Stimulated activated CD8-positive, alpha-beta memory T cell treated with anti-CD3 and anti-CD28 coated beads, Interleukin-7, amount 100 ng/mL, for 4 hours (primary cell): ENCODE results near the gene S1PR3.
A peak's percentile ranks its signal among the peaks of the same experiment; 100 is the strongest.
"Not testable (repeated sequence)": the region's sequence is repeated elsewhere in the genome, so short reads cannot be mapped to it uniquely, and the experiment has no call there.

Source experiments
- DNase-seq, 2 donors: peaks; one replicate each; pipeline ENCODE4 v3.0.0-alpha.2; 2020; ENCODE audit warnings: low read depth in 2 of 2

The S1PR3 gene

DNA sequence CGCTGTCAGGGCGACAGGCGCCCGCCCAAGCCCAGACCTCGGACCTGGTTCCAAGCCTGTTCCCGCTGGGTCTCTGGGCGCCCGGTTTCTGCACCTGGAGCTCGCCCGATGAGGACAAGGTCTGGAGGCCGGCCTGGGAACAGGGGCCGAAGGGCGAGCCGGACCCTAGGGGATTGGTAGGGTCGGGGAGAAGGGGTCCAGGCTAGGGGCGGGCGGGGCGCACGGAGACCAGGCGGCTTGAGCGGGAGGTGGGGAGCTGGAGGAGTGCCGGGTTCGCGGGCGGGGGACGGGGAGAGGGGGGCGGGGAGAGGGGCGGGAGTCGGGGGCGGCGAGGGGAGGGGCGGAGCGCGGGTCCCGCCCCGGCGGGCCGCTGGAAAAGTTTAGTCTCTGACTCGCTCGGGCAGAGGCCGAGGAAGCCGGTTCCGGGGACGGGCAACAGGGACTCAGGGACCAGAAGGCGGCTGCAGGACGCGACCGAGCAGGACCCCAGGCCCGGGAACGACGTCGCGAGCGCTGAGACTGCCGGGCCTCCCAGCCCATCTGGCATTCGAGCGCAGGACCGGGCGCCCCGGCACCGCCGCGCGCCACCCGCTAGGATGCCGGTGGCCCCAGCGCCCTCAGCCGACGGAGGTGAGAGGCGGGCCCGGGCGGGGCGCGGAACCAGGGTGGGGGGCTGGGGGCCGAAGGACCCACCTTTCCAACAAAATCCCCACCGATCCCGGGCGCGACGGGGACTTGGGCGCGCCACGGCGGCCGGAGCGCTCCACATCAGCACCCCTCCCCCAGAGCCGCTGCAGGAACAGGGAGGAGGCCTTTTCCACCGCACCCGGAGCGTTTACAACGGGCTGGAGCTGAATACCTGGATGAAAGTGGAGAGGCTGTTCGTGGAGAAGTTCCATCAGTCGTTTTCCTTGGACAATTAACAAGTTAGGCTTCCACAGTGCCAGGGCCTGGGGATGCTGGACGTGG, at the start of gene S1PR3:
S1PR3 (plus strand) TSS at position 403 of the 969 bp plus-strand sequence. CDS start 9,733 bp downstream, outside the sequence.
- peak in 1 of 2 donors; percentile 28 for DNase-seq

DNA sequence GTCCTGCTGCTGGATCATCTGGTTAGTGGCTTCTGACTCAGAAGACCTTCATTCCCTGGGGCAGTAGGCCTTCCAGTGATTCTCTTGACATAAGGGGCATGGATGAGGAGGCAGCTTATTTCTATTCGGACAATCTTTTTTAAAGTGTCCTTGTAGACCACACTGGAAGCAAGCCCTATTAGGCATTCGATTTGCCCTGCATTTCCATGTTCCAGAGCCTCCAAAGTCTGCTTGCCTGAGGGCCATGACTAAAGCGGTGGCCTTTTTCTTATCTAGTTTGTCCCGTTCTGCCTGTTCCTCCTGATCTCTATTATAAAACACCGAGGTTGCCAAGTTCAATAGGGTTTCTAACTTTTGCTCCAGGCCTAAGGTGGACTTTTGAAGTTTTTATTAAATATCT, 49.7 kb upstream of the S1PR3 start:
- not testable (repeated sequence) for DNase-seq

DNA sequence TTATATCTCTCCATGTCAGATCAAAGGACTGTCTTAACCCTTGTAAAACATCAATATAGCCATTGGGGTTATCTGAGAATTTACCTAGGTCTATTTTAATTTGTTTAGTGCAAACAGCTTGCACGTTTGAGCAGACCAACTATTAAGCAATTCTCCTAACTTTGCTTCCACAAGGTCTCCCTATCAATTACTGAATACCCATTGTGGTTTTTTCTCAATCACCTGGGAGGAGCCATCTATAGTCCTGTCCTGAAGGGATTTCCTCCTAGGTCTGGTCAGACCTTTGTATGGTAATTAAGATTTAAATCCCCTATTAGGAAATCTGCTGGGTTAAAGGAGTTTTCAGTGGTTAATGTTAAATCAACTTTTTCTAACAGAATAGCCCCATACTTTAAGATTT, 48.9 kb upstream of the S1PR3 start:
- no peak for DNase-seq

DNA sequence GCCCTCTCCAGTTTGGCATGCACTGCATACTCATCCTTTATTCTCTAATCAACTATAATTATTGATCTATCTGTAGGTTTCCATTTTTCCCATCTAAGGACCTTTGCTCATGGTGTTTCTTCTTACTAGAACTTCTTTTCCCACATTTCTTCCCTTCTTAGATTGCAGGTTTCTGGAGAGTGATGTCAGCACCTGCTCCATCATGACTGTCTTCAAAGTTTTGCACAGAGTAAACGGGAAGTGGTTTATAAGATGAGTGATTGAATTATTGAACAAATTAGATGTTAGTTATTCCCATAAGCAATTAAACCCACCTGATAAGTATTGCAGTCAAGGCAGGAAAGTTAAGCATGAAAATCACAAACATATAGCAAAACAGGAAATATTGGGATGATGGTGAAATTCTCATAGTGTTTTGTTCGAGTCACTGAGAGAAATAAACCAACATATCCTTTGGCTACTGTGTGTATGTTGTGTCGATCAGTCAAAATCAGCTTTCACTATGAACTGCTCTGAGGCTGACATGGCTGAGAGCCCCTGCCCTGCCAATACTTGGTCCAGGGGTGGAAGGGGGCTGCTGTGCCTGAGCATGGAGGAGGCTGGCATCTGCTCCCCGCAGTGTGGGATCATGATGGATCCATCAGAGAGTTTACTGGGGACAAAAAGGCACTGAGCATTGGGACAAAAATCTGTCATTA, 45.5 kb upstream of the S1PR3 start:
- DNase-seq = no peak

DNA sequence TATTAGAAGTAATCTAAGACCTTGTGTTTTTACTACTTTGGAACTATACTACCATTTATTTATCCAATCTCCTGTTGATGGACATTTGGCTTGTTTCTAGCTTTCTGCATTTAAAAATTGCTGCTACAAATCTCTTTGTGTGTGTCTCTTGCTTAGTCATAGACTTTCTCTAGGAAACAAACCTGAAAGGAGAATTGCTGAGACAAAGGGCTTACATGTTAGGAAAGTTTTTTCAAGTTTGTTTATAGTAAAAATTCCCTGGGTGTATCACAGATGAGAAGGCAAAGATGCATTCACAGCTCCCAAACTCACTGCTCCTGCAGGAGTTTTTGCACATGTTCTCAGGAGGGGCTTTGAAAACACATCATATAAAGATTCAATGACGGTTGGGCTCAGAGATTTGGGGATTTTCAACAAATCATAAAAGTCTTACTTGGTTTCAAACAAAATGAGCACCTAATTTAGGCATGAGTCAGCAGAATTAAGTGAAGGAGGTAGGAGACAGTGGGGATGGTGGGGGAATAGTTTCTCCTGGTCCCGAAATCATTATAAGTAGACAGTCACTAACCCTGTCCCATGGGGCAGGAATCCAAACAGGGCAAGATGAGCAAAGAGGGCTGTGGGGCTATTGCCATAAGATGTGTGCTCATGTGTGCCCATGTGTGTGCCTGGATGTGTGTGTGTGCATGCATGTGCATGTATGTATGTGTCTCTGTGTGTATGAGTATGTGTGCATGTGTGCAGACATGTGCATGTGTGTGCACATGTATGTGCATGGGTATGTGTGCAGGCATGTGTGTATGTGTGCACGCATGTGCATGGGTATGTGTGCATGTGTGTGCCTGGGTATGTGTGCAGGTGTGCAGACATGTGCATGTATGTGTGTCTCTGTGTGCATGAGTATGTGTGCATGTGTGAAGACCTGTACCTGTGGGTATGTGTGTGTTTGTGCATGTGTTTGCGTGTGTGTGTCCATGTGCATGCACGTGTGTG, 43.4 kb upstream of the S1PR3 start:
- no peak for DNase-seq

DNA sequence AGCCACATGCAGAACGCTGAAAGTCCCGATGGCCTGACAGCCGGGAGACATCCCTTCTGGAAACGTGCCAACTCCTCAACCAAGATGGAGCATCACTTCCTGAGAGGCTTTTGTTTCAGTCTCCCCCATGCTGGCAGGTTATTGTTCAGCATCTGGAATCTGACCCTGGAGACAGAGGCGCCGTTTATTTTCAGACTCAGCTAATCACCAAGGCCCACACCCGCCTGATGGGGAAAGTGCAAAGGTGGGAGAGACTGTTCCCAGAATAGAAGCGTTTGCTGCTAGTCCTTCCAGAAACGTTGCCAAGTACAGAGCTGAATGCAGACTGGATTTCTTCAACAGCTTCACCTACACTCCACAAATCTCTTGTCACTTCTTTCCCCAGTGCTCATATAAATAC, 41.8 kb upstream of the S1PR3 start:
- DNase-seq = no peak

DNA sequence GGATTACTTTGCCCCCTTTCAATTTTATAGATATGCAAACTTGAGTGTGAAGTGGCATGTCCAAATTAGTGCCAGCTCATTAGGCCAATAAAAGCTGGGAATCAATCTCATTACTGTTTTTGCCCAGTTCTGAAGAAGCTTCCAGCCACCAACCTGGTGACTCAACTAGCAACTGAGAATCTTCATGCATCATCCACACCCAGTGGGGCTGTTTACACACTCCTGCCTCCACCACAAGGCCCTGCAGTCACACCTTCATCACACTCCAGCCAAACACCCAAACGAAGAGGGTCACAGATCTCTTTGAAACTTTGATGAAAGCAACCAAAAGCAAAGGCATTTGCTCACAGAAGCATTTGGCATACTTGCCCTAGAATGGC, 41.3 kb upstream of the S1PR3 start:
- DNase-seq = no peak

DNA sequence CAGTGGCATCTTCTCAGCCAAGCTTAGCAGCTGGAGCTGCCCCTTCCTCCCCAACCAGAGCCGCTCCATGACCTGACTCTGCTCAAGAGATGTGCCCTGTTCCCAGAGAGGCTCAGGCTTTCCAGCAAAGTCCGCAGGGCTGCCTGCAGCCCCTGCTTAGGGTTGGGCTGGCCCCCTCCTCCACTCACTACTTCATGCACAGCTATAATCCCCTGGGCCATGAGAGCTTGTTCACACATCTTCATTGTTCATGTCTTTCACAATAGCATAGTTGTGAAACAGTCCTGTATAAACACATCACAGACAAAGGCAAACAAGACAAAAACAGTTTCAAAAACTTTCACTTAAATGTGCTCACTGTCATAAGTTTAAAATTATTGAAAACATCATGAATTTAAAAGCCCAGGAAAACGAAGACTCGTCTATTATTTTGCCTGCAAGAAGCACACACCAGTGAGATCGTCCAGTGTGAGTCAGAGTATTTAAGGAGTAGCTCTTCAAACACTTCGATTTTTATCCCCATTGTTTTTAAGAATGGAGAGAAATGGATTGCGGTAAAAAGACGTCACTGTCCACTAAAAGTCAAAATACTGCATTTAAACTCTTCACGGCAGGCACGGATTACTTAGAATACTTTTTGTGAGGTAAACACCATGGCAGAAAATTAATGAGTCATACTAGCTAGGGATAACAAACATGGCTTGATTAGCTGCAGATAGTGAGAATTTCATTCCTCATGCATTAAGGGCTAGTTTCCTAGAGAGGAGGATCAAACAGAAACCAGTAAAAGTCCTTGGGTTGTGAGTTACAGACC, 40.7 kb upstream of the S1PR3 start:
- no peak for DNase-seq

DNA sequence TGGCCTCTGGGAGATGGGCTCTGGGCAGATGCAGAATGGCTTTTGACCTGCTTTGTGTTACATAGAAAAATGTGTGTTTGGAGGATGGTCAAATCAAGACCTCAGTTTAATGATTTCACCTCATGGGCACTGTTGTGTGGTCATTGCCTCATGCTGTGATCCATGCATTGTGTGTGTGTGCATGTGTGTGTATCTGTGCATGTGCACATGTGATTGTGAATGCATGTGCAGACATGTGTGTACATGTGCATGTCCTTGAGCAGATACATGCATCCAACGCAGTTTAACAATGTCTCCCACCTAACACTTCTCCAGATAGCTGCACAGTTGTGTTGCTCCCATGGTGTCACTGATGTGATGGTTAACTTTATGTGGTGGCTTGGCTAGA, 40.1 kb upstream of the S1PR3 start:
- no peak for DNase-seq

DNA sequence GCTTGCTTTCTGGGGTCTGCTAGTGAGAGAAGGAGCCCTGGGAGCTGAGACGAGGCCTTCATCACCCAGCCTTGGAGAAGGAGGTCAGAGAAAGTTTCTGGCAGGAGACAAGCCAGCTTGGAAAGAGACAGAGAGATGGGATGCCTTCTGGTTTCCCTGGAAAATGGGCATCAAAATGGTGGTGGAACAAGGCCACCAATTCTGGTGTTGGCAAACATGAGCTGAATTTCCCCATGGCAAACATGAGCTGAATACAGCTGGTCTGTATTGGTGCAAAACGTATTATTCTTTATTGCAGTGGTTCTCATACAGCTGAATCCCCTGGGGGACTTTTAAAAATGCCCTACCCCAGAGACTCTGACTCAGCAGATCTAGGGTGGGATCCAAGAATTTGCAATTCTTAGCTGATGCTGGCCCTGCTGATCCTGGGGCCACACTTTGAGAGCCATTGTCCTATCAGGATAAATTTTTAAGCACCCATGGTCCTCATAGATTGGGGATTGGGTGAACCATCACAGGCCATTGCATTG, 39.1 kb upstream of the S1PR3 start:
- DNase-seq = no peak

DNA sequence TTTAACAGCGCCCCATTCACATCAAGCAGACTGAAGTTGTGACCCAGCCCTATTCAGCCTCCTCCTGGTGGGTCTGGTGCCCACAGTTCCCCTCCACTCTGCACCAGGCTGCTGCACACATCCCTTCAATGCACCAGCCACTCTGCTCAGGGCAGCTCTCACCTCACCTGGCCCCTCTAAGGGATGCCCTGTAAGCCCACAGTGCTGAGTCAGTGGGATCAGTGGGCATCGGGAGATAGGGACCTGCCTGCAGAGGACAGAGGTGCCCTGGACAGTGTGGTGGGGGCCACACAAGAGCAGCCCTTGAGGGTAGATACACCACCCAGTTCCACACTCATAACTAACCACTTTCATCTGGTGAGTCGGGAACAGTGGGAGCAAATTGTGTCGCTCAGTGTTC, 38.3 kb upstream of the S1PR3 start:
- DNase-seq = no peak

DNA sequence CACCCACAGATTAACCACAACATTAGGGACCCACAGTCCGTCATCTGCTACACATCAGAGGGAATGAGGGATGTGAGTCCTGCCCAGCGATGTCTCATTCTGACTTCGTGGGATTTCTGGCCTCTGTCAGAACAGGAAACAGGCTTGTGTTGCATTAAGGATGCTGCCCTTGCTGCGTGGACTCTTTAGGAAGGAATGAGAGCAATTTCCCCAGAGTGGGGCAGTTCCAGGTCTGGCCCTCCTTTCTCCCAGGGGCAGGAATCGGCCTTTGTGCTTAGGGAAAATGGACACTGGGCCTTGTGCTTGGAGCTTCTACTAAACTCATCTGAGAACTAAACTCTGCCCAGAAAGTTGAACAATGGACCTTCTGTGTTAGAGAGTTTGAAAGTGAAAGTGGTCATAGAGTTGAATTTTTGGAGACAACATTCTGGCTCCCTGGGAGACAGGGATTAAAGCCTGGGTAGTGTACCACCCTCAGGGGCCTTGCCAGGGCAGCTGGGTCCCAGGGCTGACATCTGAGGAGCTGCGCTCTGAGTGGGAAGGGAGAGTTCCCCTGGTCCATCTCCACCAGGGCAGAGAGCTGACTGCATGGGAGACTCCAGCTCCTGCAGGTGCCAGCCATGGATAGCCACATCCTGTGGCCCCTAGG, 37.8 kb upstream of the S1PR3 start:
- no peak for DNase-seq

DNA sequence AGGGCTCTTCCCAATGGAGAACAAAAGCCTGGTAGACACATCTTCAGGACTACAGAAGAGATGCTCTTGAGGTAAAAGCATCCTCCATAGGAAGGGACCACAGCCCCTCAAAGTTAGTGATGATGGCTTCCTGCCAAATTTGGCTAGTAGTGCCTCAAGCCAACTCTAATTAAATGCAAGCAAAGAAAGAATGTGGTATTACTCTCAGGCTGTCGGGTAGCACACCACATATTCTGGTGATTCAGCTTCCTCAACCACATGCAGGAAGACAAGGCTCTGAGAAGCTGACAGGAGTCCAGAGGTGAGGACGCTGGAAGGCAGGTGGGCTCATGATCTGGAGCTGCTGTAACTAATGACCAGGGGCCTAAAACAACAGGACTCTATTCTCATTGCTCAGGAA, 37.2 kb upstream of the S1PR3 start:
- DNase-seq = no peak

DNA sequence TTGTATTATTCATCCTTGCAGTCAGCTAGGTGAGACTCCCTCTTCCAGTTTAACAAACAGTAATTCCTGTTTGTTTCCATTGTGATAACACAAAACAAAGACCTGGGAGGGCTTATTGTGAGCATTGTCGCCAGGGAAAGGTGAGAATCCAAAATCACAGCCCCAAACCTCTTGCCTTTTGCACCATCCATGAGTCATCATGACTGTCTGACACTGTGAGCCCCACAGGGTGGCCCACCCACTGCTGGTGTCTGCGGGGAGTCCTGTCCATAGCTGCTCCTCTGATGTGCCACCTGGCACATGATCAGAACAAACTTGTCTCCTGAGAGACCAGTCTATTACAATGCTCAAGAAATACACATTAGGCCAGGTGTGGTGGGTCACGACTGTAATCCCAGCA, 33.7 kb upstream of the S1PR3 start:
- no peak for DNase-seq

DNA sequence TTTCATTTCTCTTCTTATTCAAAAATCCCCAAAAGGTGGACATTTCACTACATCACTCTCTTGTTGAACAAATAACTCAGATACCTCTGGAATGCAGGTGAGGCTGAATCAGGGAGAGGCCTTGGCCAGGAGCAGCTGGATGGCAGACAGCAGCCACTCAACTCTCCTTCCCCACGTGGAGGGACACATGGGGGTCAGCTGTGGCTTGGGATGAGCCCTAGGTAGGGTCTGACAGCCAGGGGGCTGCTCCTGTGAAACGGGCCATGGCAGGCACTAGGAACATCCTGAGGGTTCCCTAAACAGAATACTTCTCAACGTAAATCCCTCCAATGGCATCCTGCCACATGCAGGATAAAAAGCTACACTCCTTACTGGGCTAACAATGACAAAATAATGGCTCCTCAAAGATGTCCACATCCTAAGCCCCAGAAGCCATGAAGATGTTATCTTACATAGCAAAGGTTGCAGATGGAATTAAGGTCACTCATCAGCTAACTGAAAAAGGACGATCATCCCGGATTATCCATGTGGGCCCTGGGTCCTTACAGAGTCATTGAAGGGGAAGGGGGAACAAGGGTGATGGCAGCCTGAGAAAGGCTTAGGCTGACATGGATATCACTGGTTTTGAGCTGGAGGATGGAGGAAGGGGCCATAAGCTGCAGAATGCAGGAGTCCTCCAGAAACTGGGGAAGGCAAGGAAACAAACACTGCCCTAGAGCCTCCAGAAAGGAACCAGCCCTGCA, 31.4 kb upstream of the S1PR3 start:
- no peak for DNase-seq

DNA sequence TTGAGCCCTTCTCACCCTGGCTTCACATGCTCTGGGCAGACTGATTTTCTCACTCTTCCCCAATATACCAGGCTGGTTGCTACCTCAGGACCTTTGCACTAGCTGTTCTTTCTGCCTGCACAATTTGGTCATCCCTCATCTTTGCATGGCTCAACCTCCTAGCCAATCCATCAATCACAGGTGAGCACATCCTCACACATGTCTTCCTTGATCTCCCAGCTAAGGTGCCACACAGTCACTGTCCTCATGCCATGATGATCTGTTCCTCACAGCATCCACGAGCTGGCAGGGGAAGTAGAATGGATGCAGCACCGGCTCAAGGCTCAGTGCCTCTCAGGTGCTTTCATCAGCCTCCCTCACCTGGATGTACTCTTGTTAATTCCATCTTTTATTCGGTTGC, 30.6 kb upstream of the S1PR3 start:
- DNase-seq = no peak

DNA sequence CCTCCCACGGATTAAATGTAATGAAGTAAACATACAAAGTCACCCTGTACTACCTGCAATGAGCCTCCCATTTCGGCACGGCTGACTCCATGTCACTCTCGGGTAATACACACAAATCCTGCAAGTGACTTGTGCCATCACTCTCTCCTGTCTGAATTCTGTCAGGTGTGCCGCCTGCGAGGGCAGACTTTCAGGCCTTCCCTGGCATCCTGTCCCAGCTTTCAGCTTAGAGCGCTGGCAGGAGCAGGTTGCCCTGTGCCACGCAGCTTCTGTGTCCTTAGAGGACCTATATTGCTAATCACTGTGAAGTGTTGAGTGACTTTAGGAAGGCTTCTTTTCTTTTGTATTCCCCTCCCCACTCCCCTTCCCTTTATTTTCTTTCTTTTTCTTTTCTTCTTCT, 25.8 kb upstream of the S1PR3 start:
- no peak for DNase-seq

DNA sequence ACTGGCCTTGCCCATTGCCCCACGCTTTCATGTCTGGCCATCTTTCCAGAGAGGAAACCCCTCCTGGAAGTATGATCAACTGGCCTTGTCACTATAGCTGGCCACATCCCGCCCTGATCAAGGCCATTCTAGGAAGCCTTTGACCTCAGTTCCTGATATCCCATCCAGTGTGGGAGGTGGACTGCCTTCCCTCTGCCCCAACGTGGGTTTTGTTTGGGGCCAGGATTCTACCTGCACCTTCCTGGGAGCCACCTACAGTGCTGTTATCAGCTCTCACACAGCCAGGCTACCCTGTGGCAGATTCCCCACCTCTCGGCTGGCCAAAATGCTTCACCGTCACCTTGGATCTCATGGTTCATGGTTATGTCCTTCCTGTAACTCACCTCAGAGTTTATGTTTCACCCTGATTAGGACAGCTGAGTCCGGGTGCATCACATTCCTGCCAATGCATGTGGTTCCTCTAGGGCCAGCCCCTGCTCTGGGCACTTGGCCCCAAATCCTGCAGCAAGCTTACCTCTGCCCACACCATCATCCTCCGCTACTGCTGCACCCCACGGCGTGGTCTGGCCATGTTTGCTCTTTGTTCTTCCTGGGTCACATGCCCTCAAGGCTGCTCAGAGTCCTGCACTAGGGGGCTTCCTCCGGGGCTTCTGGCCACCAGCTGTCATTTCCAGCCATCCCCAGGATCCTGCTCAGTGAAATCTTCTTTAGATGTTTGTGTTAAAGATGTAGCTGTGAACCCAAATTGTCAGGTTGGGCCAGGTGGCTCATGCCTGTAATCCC, 24.2 kb upstream of the S1PR3 start:
- DNase-seq = no peak

DNA sequence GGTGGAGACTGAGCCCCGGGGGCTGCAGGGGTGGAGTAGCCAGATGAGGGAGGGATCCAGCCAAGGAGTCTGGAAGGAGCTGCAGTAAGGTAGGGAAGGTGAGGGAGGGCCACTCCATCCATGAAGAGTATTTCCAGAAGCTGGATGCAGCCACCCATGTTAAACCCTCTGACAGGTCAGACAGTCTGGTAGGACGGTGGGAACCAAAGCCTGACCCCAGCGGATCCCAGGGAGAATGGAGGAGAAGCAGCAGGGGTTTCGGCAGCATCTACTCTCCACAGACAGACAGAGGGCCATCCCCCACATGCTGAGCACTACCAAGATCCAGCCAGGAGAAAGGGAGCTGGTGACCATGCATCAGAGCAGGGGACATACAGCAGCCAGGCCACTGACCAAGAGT, 22.5 kb upstream of the S1PR3 start:
- DNase-seq = no peak
